ENCODE results near the gene SPACA4.
A peak's percentile ranks its signal among the peaks of the same experiment; 100 is the strongest.
"Not testable (repeated sequence)": the region's sequence is repeated elsewhere in the genome, so short reads cannot be mapped to it uniquely, and the experiment has no call there.

Gene SPACA4

DNA sequence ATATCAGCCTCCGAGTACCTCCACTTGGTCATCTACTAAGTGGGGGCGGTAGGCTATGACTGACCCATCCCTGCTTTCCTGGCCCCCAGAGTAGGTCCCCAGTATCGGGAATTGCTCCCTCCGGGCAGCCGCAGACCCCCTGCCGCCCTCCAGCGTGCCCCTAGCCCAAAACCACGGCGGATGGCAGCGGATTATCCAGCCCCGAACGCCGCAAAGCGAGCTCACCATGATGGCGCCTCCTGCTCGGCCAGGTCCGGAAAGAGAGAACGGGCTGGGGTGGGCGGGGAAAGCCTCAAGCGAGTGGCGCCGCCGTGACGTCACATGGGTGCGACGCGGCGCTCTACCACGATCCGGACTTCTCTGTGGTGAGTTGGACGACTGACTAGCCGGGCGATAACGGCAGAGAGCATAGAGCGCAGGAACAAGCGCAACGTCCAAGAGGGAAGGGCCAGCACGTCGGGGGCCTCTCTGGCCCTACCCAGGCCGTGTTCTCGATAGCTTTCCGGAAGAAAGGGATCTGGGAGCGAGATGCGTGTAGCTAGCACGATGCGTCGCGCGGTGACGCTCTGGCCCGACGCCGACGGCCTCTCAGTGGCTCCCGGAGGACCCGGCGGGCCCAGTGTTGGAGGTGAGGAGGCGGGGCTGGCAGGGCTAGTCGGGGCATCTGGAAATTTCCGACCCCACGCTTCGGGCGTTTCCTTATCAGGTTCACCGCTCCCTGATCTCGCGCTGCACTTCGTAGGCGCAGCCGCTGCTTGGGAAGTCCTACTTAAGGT, 12.6 kb downstream of the SPACA4 start, which contains the start of the genes RPL18 and SPHK2:
TSS of gene RPL18 (minus strand) at position 263 of the 776 bp plus-strand sequence. CDS start at position 228, 35 bp downstream.
TSS of gene SPHK2 (plus strand) at position 591 of the 776 bp plus-strand sequence. CDS start 1,009 bp downstream, outside the sequence.
- peak; percentile 97 for DNase-seq (ENCODE audit: low spot score)

DNA sequence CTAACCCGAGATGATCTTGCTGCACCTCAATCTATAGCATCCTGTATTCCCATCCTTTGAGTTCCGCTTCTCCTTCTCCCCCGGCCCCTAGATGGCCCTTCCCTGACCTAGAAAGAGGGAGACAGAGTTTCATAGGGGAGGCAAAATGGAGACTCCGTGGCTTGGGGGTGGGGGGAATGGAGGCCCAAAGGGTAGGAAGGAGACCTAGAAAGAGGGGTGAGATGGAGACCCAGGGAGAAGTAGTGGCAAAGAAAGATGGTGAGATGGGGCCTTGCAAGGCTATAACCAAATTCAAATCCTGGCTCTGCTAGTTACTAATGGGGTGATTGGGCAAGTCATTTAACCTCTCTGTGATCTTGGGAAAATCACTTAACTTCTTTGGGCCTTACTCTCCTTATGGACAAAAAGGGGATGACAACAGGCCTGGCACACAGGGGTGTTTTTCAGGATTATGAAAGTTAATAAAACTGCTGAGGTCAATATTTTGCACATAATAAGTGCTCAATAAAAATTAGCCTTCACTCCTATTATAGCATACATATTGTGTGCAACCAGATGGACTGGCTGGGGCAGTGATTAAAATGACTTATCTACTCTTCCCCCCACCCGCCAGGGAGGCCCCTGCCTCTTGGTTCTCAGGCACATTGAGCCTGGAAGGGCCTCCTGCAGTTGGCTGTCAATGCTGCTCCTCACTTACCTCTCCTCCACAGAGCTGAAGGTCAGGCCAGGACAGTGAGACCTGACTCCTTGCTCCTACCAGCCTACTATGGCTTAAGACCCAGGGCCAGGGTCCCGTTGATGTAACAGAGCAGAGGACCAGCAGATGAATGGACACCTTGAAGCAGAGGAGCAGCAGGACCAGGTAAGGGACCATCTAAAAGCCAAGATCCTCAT, 13.4 kb downstream of the SPACA4 start:
- DNase-seq (ENCODE audit: low spot score): no peak

DNA sequence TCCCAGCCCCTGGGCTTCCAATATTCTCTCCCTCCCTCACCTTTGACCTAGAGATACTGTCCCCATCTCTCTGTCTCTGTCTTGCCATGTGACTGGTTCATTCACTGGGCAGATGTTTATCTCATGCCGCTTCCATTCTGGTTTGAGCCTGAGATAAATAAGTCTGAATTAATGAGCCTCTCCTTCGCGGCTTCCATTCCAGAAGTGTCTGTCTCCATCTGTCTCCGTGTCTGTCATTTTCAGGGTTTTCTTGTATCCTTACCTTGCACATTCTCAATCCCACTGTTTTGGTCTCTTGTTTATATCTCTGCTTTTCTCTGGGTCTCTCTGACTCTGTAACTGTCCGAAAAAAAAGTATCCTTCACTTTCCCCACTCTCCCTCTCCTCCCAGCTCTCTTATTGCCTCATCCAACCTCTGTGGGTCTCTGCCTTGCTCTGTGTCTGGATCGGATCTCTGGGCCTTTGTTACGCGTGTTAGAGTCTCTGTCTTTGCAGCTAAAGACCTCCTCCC, 17.1 kb downstream of the SPACA4 start:
- DNase-seq (ENCODE audit: low spot score): no peak

DNA sequence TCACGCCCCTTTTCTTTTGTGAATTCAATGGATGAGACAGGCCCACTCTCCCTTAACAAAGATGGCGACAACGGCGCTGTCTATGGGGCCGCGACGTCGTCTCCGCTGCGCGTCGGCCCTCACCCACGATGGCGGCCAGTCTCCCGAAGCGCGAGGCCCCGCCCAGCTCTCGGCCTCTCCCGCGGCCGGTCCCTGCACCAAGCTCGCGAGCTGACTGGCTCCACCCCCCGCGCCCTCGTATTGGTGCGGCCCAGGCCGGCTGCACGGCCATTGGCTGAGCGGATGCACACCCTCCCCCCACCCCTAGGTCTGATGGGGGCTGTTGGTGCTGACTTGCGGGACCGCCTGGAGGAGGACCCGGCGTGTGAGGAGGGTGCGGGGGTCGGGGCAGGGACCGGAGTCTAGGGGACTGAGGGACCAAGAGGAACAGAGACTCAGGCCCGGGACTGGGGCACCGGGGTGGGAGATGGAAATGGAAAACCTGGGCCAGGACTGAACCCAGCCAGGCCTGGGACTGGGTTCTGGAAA, 17.6 kb downstream of the SPACA4 start:
- DNase-seq (ENCODE audit: low spot score): peak; percentile 97

DNA sequence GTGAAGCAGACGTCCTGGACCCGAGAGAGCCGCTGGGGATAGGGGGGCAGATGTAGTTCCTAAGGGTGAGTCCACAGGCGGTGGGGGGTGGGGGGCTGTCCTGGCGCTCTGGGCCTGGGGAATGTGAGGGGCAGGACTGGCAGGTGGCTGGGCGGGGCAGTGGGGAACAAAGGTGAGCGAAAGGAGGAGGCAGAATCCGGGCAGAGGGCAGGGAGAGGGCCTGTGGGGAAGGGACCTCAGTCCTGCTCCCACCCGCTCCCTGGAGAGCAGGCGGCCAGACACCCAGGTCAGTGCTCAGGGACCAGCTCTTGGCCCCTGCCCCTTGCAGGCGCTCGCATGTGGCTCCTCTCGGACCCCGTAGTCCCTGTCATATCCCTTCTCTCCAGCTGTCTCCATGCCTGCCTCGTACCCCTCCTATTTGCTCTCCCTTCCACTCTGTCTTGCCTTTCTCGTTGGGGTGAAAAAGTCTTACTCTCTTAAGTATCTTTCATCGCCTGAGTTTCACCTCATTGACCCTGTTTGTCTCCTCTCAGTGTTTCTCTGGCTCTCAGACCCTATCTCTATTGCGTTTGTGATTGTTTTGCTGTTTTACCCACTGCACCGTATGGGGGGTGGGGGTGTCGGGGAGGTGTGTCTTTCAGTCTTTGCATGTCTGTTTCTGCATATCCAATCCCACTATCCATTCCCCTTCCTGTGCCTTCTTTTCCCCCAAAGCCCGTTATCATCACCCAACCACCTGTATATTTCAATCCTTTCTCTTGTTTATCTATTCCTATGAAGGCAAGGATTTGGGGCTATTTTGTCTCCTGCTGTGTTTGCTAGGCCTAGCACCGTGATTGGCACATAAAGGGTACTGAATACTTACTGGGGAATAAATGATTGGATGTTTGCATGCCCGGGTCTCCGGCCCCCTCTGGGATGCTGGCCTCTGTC, 18.5 kb downstream of the SPACA4 start:
- no peak for DNase-seq (ENCODE audit: low spot score)

DNA sequence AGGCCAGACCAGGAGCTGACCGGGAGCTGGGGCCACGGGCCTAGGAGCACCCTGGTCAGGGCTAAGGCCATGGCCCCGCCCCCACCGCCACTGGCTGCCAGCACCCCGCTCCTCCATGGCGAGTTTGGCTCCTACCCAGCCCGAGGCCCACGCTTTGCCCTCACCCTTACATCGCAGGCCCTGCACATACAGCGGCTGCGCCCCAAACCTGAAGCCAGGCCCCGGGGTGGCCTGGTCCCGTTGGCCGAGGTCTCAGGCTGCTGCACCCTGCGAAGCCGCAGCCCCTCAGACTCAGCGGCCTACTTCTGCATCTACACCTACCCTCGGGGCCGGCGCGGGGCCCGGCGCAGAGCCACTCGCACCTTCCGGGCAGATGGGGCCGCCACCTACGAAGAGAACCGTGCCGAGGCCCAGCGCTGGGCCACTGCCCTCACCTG, 19.4 kb downstream of the SPACA4 start:
- DNase-seq (ENCODE audit: low spot score): no peak

DNA sequence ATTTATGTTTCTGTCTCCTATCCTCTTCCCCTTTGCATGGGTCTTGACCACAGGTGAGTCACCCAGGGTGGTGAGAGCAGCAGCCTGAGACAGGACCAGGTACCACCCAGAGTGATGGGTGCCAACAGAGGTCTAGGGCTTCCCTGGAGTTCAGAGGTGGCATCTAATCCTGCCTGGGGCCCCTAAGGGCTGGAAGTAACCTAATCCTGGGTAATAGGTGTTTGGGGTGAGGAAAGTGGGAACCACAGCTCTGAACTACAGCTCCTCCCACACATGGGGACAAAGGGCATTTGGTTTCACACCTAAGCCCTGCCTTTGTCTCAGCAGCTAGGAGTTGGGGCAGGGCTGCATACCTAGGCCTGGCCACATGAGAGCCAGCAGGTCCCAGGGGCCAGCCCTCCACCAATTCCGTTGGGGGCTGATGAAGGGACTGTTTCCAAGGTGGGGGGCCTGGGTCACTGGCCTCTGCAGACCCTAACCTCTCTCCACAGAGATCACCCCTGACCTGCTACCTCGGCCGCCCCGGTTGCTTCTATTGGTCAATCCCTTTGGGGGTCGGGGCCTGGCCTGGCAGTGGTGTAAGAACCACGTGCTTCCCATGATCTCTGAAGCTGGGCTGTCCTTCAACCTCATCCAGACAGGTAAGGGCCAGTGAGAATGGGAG, 20.8 kb downstream of the SPACA4 start:
- no peak for DNase-seq (ENCODE audit: low spot score)

DNA sequence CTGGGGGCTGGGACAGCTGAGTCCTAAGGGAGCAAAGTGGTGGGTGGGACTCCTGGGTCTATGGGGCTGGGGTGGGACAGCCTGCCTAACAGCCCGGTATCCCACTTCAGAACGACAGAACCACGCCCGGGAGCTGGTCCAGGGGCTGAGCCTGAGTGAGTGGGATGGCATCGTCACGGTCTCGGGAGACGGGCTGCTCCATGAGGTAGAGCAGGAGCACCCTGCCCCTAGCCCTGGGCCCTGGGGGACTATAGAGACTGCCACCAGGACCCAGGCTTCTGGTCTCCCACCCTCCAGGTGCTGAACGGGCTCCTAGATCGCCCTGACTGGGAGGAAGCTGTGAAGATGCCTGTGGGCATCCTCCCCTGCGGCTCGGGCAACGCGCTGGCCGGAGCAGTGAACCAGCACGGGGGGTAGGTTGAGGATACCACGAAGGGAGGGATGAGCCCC, 21.3 kb downstream of the SPACA4 start:
- no peak for DNase-seq (ENCODE audit: low spot score)

DNA sequence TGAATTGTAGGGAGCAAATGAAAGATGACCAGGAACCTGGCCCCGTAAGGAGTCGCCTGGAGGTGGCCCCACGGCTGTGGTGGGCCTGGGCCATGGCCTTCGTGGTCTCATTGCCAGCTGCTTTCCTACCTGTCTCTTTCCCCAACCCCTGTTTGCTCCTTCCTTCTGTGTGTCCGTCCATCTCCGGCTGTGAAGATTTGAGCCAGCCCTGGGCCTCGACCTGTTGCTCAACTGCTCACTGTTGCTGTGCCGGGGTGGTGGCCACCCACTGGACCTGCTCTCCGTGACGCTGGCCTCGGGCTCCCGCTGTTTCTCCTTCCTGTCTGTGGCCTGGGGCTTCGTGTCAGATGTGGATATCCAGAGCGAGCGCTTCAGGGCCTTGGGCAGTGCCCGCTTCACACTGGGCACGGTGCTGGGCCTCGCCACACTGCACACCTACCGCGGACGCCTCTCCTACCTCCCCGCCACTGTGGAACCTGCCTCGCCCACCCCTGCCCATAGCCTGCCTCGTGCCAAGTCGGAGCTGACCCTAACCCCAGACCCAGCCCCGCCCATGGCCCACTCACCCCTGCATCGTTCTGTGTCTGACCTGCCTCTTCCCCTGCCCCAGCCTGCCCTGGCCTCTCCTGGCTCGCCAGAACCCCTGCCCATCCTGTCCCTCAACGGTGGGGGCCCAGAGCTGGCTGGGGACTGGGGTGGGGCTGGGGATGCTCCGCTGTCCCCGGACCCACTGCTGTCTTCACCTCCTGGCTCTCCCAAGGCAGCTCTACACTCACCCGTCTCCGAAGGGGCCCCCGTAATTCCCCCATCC, 22.1 kb downstream of the SPACA4 start:
- no peak for DNase-seq (ENCODE audit: low spot score)

DNA sequence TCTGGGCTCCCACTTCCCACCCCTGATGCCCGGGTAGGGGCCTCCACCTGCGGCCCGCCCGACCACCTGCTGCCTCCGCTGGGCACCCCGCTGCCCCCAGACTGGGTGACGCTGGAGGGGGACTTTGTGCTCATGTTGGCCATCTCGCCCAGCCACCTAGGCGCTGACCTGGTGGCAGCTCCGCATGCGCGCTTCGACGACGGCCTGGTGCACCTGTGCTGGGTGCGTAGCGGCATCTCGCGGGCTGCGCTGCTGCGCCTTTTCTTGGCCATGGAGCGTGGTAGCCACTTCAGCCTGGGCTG, 22.7 kb downstream of the SPACA4 start:
- DNase-seq (ENCODE audit: low spot score): no peak

DNA sequence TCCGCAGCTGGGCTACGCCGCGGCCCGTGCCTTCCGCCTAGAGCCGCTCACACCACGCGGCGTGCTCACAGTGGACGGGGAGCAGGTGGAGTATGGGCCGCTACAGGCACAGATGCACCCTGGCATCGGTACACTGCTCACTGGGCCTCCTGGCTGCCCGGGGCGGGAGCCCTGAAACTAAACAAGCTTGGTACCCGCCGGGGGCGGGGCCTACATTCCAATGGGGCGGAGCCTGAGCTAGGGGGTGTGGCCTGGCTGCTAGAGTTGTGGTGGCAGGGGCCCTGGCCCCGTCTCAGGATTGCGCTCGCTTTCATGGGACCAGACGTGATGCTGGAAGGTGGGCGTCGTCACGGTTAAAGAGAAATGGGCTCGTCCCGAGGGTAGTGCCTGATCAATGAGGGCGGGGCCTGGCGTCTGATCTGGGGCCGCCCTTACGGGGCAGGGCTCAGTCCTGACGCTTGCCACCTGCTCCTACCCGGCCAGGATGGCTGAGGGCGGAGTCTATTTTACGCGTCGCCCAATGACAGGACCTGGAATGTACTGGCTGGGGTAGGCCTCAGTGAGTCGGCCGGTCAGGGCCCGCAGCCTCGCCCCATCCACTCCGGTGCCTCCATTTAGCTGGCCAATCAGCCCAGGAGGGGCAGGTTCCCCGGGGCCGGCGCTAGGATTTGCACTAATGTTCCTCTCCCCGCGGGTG, 23.2 kb downstream of the SPACA4 start:
- DNase-seq (ENCODE audit: low spot score): no peak

DNA sequence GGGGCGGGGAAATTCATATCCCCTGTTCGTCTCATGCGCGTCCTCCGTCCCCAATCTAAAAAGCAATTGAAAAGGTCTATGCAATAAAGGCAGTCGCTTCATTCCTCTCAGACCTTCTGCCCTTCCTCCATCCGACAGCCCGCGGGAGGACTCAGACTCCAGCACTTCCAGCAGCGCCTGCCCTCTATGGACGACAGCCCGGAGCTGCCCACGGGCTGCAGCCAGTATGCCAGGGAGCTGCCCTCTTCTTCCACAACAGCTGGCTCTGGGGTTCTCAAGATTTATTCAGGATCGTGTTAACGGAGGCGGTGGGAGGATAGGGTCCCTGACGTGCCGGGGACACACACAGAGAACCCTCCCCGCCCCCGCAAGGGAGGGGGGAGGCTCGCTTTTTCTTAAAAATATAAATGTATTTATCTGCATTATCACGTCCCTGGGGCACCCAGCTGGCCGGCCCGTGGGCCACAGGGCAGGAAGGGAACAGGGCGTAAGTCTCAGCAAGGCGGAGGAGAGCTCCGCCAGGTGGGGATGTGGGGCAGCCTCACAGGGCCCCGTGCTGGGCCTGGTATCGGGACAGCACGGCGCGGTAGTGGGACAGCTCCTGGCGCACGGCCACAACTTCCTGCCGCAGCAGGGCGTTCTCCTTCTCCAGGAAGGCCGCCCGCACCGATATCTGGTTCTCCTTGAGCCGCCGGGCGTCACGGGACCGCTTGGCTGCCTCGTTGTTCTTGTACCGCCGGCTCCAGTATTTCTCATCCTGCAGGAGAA, 23.9 kb downstream of the SPACA4 start:
- DNase-seq (ENCODE audit: low spot score): no peak

DNA sequence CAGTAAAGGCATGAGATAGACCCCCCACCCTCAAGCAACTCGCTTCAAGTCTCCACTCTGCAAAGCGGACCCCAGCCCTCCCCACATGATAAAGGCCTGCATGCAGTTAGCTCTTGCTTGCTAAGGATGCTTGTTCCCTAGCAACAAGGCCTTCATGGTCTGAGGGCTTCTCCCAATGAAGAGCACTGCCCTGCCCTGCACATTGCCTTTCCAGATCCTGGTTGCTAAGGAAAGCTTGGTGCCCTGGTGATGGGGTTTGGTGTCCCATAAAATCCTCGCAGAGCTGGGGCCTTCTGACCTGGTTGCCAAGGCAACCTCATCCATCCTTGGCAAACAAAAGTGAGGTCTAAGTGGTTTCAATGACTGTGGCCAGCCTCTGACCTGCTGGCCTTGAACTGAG, 24.7 kb downstream of the SPACA4 start:
- no peak for DNase-seq (ENCODE audit: low spot score)

DNA sequence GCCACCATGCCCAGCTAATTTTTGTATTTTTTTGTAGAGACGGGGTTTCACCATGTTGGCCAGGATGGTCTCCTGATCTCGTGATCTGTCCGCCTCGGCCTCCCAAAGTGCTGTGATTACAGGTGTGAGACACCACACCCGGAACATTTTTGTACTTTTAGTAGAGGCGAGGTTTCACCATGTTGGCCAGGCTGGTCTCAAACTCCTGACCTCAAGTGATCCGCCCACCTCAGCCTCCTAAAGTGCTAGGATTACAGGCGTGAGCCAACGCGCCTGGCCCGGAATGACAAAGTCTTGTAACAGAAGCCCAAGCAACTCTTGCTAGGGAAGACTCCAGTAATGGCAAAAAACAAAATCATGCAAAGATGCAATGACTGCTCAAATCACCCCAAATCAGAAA, 25.7 kb downstream of the SPACA4 start:
- not testable (repeated sequence) for DNase-seq (ENCODE audit: low spot score)

DNA sequence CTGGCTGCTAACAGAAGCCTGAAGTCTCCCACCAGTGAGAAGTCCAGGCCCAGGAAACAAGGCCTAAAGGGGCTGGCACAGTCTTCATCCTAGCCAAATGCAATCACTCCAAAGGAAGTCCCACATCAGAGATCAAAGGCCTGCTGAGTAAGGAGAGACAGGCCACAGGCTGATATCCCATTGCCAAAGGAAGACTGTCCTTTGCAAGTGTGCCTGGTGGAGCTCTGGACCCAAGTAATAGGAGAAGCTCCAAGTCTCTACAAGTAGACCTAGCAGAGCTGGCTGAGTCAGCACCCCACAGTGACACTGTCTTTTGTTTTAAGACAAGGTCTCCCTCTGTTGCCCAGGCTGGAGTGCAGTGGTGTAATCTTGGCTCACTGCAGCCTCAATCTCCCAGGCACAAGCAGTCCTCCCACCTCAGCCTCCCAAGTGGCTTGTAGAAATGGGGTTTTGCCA, 26.2 kb downstream of the SPACA4 start:
- no peak for DNase-seq (ENCODE audit: low spot score)

DNA sequence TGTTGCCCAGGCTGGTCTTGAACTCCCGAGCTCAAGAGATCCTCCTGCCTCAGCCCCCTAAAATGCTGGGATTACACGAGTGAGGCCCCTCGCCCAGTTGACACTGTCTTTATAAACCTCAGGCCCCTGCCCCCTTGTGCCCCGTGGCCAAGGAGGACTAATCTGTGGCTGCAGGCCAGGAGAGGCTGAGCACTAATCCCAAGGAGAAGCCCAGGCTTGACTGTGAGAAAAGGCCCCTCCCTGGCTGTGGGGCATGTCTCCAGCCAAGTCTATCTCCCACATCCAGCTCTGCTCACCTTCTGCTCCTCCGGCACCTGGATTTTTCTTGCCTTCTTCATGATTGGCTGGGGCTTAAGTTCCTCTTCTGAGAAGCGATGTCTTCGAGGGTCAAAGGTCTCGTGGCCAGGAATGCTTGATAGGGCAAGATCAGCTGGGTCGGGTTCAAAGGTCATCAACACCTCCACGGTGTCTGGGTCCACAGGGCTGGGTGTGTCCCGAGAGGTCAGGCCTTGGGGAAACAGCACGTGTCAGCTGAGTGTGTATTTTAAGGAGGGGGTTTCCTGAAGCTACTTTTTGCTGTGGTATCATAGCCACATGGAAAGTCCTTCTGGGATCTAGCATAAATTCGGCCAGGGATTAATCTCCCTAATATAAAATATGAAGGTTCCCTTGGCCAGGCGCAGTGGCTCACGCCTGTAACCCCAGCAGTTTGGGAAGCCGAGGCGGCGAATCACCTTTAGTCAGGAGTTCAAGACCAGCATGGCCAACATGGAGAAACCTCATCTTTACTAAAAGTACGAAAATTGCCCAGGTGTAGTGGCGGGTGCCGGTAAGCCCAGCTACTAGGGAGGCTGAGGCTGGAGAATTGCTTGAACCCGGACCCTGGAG, 26.9 kb downstream of the SPACA4 start:
- DNase-seq (ENCODE audit: low spot score): no peak

DNA sequence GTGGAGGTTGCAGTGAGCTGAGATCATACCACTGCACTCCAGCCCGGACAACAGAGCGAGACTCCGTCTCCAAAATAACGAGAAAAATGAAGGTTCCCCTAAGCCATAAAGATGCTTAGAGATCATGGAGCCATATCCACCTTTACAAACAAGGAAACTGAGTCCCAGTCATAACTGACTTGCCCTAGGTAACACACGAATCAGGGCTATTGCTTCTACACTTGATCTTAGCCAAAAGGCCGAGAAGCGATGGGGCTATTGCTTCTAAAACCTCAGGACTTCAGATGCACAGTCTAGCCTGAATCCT, 27.4 kb downstream of the SPACA4 start:
- no peak for DNase-seq (ENCODE audit: low spot score)

All from AG08396 (cell line).